Measurements from ENCODE around the gene ADGRA1.

ADGRA1 gene

DNA sequence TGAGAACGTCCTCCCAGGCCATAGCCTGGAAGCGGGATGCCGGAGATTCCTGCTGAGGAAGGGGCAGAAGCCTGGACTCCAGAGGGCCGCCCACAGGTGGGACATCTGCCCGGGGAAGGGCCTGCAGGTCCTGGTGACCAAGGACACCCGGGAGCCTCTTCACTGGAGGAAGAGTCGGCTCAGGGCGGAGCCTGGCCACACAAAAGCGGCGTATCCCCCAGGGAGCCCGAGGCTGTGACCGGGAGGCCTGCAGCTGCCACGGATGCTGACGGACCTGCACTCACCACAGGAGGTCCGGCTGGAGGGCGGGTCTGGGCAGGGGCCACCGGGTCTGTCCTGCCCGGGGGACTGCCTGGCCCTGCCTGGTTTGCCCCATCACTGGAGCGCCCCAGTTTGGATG is 15.5 kb upstream of the ADGRA1 start:
- no peak overlapping the region for H3K4me3 ChIP-seq (ENCODE audit: low read depth, low read length)
- no peak overlapping the region for H3K27ac ChIP-seq (ENCODE audit: extremely low read depth, low read depth, low read length)
- H3K9me3 ChIP-seq (ENCODE audit: control insufficient read depth, insufficient read depth, low read depth, low read length), result no peaks in the 10 kb centered on the region
- no peaks in the 10 kb centered on the region for H3K36me3 ChIP-seq (ENCODE audit: control insufficient read depth in 2 of 2, insufficient read depth in 1 of 2, low read length in 2 of 2)
- no peaks in the 10 kb centered on the region for H3K4me1 ChIP-seq (ENCODE audit: control insufficient read depth, insufficient read depth, low read length)
- TF ChIP-seq ZNF560 (tag by site-specific recombination; IDR thresholded peaks at IDR 0.05; ENCODE audit: borderline replicate concordance) (no peak), ZNF530 (tag by site-specific recombination; IDR thresholded peaks at IDR 0.05; ENCODE audit: low read depth) (no peak), TRIM28 (IDR thresholded peaks at IDR 0.05; ENCODE audit: borderline replicate concordance, low read length) (no peak), ZNF211 (tag by site-specific recombination; IDR thresholded peaks at IDR 0.05; ENCODE audit: low read depth) (no peak), ZNF266 (tag by site-specific recombination; IDR thresholded peaks at IDR 0.05; ENCODE audit: low read depth) (no peak), ZNF16 (tag by site-specific recombination; IDR thresholded peaks at IDR 0.05; ENCODE audit: low read depth) (no peak), GLIS2 (tag by site-specific recombination; IDR thresholded peaks at IDR 0.05) (no peak), ZNF664 (tag by site-specific recombination; IDR thresholded peaks at IDR 0.05) (no peak)
- TF ChIP-seq, protein P1, sequence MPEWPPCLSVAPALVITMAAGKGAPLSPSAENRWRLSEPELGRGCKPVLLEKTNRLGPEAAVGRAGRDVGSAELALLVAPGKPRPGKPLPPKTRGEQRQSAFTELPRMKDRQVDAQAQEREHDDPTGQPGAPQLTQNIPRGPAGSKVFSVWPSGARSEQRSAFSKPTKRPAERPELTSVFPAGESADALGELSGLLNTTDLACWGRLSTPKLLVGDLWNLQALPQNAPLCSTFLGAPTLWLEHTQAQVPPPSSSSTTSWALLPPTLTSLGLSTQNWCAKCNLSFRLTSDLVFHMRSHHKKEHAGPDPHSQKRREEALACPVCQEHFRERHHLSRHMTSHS (tag by site-specific recombination; IDR thresholded peaks at IDR 0.05), result no peak
- CTCF ChIA-PET, result no interaction called here
- POLR2A ChIA-PET, result no interaction called here

DNA sequence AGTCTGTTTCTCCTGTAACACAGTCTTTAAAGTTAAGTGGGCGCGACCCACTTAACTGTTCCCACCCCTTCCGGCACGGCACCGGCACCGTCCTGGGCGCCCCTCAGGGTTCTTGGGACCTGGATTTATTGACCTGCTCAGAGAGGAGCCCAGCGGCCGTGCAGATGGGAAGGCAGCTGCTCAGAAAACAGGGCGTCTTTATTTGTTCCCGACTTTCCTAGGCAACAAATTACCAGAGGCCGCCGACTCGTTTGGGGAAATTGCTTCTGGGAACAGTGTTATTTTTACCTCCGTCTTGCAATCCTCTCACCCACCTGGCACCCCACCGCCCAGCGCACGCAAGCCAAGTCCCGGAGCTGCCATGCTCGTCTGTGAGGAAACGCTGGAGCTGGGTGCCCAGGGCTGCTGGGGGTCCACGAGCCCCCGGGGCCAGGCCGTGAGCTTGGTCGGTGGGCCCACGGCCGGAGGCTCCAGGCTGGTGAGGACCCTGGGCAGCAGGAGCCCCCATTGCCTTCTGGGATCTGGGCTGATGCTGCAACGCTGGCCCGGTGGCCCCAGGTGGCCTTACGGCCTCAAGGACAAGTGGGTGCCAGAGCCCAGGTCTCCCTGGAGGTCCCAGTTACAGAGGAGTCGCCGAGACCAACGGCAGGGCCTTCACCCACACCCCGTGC is 14.9 kb upstream of the ADGRA1 start:
- ChIA-PET POLR2A (no interaction called here), CTCF (no interaction called here)
- no peak for TF ChIP-seq ZNF146 (tag by site-specific recombination; IDR thresholded peaks at IDR 0.05)
- TF ChIP-seq ZNF664 (tag by site-specific recombination; IDR thresholded peaks at IDR 0.05), result no peak
- TF ChIP-seq ZNF37A (tag by site-specific recombination; IDR thresholded peaks at IDR 0.05), result no peak
- no peak for TF ChIP-seq ZNF335 (tag by site-specific recombination; conservative IDR thresholded peaks at IDR 0.05)
- no peak for TF ChIP-seq ZNF530 (tag by site-specific recombination; IDR thresholded peaks at IDR 0.05; ENCODE audit: low read depth)
- no peak for TF ChIP-seq ZNF114 (tag by site-specific recombination; IDR thresholded peaks at IDR 0.05)
- TF ChIP-seq ZNF366 (tag by site-specific recombination; conservative IDR thresholded peaks at IDR 0.05), result no peak
- no peak for TF ChIP-seq ZNF510 (tag by site-specific recombination; IDR thresholded peaks at IDR 0.05; ENCODE audit: insufficient replicate concordance)
- TF ChIP-seq ZNF843 (tag by site-specific recombination; IDR thresholded peaks at IDR 0.05), result no peak
- TF ChIP-seq, protein P2, sequence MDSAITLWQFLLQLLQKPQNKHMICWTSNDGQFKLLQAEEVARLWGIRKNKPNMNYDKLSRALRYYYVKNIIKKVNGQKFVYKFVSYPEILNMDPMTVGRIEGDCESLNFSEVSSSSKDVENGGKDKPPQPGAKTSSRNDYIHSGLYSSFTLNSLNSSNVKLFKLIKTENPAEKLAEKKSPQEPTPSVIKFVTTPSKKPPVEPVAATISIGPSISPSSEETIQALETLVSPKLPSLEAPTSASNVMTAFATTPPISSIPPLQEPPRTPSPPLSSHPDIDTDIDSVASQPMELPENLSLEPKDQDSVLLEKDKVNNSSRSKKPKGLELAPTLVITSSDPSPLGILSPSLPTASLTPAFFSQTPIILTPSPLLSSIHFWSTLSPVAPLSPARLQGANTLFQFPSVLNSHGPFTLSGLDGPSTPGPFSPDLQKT (IDR thresholded peaks at IDR 0.05; ENCODE audit: borderline replicate concordance, low read depth, low read length), result no peak
- TF ChIP-seq SCRT2 (tag by site-specific recombination; IDR thresholded peaks at IDR 0.05), result no peak
- TF ChIP-seq, protein P3, sequence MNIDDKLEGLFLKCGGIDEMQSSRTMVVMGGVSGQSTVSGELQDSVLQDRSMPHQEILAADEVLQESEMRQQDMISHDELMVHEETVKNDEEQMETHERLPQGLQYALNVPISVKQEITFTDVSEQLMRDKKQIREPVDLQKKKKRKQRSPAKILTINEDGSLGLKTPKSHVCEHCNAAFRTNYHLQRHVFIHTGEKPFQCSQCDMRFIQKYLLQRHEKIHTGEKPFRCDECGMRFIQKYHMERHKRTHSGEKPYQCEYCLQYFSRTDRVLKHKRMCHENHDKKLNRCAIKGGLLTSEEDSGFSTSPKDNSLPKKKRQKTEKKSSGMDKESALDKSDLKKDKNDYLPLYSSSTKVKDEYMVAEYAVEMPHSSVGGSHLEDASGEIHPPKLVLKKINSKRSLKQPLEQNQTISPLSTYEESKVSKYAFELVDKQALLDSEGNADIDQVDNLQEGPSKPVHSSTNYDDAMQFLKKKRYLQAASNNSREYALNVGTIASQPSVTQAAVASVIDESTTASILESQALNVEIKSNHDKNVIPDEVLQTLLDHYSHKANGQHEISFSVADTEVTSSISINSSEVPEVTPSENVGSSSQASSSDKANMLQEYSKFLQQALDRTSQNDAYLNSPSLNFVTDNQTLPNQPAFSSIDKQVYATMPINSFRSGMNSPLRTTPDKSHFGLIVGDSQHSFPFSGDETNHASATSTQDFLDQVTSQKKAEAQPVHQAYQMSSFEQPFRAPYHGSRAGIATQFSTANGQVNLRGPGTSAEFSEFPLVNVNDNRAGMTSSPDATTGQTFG (tag by site-specific recombination; IDR thresholded peaks at IDR 0.05; ENCODE audit: borderline replicate concordance), result no peak
- no peak for TF ChIP-seq ZNF654 (tag by site-specific recombination; IDR thresholded peaks at IDR 0.05; ENCODE audit: low read depth)
- TF ChIP-seq, protein P4, sequence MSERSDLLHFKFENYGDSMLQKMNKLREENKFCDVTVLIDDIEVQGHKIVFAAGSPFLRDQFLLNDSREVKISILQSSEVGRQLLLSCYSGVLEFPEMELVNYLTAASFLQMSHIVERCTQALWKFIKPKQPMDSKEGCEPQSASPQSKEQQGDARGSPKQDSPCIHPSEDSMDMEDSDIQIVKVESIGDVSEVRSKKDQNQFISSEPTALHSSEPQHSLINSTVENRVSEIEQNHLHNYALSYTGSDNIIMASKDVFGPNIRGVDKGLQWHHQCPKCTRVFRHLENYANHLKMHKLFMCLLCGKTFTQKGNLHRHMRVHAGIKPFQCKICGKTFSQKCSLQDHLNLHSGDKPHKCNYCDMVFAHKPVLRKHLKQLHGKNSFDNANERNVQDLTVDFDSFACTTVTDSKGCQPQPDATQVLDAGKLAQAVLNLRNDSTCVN (tag by site-specific recombination; optimal IDR thresholded peaks at IDR 0.05), result no peak
- no peak for TF ChIP-seq ZNF112 (tag by site-specific recombination; IDR thresholded peaks at IDR 0.05)
- TF ChIP-seq ZBTB17 (tag by site-specific recombination; IDR thresholded peaks at IDR 0.05), result no peak
- TF ChIP-seq, protein P5, sequence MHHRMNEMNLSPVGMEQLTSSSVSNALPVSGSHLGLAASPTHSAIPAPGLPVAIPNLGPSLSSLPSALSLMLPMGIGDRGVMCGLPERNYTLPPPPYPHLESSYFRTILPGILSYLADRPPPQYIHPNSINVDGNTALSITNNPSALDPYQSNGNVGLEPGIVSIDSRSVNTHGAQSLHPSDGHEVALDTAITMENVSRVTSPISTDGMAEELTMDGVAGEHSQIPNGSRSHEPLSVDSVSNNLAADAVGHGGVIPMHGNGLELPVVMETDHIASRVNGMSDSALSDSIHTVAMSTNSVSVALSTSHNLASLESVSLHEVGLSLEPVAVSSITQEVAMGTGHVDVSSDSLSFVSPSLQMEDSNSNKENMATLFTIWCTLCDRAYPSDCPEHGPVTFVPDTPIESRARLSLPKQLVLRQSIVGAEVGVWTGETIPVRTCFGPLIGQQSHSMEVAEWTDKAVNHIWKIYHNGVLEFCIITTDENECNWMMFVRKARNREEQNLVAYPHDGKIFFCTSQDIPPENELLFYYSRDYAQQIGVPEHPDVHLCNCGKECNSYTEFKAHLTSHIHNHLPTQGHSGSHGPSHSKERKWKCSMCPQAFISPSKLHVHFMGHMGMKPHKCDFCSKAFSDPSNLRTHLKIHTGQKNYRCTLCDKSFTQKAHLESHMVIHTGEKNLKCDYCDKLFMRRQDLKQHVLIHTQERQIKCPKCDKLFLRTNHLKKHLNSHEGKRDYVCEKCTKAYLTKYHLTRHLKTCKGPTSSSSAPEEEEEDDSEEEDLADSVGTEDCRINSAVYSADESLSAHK (tag by site-specific recombination; IDR thresholded peaks at IDR 0.05), result no peak
- Histone ChIP-seq H3K36me3 (ENCODE audit: control insufficient read depth in 2 of 2, insufficient read depth in 1 of 2, low read length in 2 of 2) (no peaks in the 10 kb centered on the region), H3K4me1 (ENCODE audit: control insufficient read depth, insufficient read depth, low read length) (no peaks in the 10 kb centered on the region), H3K9me3 (ENCODE audit: control insufficient read depth, insufficient read depth, low read depth, low read length) (no peaks in the 10 kb centered on the region), H3K4me3 (ENCODE audit: low read depth, low read length) (no peak overlapping the region), H3K27ac (ENCODE audit: extremely low read depth, low read depth, low read length) (no peak overlapping the region)
